Measurements from ENCODE around the gene POLR3A.

Gene POLR3A

GRCh38 chr10:77974396-77975074 is 54.8 kb downstream of the POLR3A start:
- peak; percentile 10 for DNase-seq

GRCh38 chr10:77973276-77973675 is 56.0 kb downstream of the POLR3A start:
- no peak for DNase-seq

- DNase-seq, result no peak
These were observed 57.2 kb downstream of the POLR3A start for GRCh38 chr10:77972148-77972547.

GRCh38 chr10:77971804-77972144 is 57.5 kb downstream of the POLR3A start:
- DNase-seq, result no peak

GRCh38 chr10:77970869-77971803 is 58.2 kb downstream of the POLR3A start:
- DNase-seq, result peak; percentile 75

- DNase-seq, result no peak
These were observed 60.2 kb downstream of the POLR3A start for GRCh38 chr10:77969114-77969513.

GRCh38 chr10:77967611-77968022 is 61.7 kb downstream of the POLR3A start:
- no peak for DNase-seq

GRCh38 chr10:77965294-77965693 is 64.0 kb downstream of the POLR3A start:
- peak; percentile 16 for DNase-seq

- no peak for DNase-seq
These were observed 64.5 kb downstream of the POLR3A start for GRCh38 chr10:77964811-77965210.

- no peak for DNase-seq
These were observed 65.4 kb downstream of the POLR3A start for GRCh38 chr10:77963901-77964300.

GRCh38 chr10:77962350-77963146 is 66.8 kb downstream of the POLR3A start:
- no peak for DNase-seq

- DNase-seq, result no peak
These were observed 67.6 kb downstream of the POLR3A start for GRCh38 chr10:77961668-77962067.

GRCh38 chr10:77960829-77961329 is 68.4 kb downstream of the POLR3A start:
- DNase-seq, result no peak

GRCh38 chr10:77959887-77960455 is 69.3 kb downstream of the POLR3A start:
- DNase-seq, result no peak

GRCh38 chr10:77959384-77959783 is 69.9 kb downstream of the POLR3A start:
- DNase-seq, result no peak

GRCh38 chr10:77955136-77955535 is 74.2 kb downstream of the POLR3A start:
- DNase-seq, result no peak

GRCh38 chr10:77949167-77949566 is 80.1 kb downstream of the POLR3A start:
- DNase-seq, result no peak

- no peak for DNase-seq
These were observed 83.2 kb downstream of the POLR3A start for GRCh38 chr10:77946084-77946483.

GRCh38 chr10:77944519-77944918 is 84.8 kb downstream of the POLR3A start:
- DNase-seq, result no peak

- DNase-seq, result no peak
These were observed 86.0 kb downstream of the POLR3A start for GRCh38 chr10:77943121-77943901.

GRCh38 chr10:77941790-77942189 is 87.5 kb downstream of the POLR3A start:
- DNase-seq, result no peak

- no peak for DNase-seq
These were observed 88.7 kb downstream of the POLR3A start for GRCh38 chr10:77940627-77941026.

Data from OCI-M1 (cell line).